HepG2 (cell line): ENCODE data around the gene AP5Z1. TPM values are rescaled to one million over a fixed set of nuclear protein-coding genes. Genes with fewer than 3 reads are reported as not detected.
"Not testable (repeated sequence)": the region's sequence is repeated elsewhere in the genome, so short reads cannot be mapped to it uniquely, and the experiment has no call there.

Source experiments
- ATAC-seq: fragments of 200-7000 bp; cut with Tn5 transposase; 3 replicates; pipeline ENCODE4 v1.9.1; 2020; ENCODE audit warnings: mild to moderate bottlenecking, moderate library complexity
- BruUV-seq: library from RNA; stranded (reverse); fragments of 400-500 nt; replicated peaks from 2 replicates; lab custom pipeline; 2021; lab: Mats Ljungman, UMichigan
- CTCF ChIA-PET: fragments of 300-600 bp; formaldehyde crosslinking; extraction: SDS; loops from one replicate; lab custom pipeline; 2021; ENCODE audit warnings: low total read pairs, inconsistent platforms, low intra/inter-chr PET ratio; lab: Yijun Ruan, JAX
- POLR2A ChIA-PET: fragments of 350-600 bp; sonication (Branson Sonifier 250); formaldehyde crosslinking; loops from one replicate; lab custom pipeline; 2020; ENCODE audit warnings: antibody characterized with exemption, inconsistent platforms; lab: Yijun Ruan, JAX
- DNase-seq: peaks from one replicate; pipeline ENCODE4 v3.0.0-alpha.2; 2015; ENCODE audit warnings: low spot score
- FAIRE-seq: peaks from 3 replicates; lab custom pipeline; 2011; peaks lifted over from hg19 to GRCh38; lab: Jason Lieb, UNC
- H2AFZ ChIP-seq: one replicate; pipeline ENCODE4 v1.6.1; 2011; ENCODE audit warnings: low read length, inconsistent platforms
- H3K27ac ChIP-seq: fragments of 300-600 bp; 3 replicates; pipeline ENCODE4 v1.8.0; 2011; ENCODE audit warnings: mixed run types, mild to moderate bottlenecking, mixed read lengths, low read length, inconsistent platforms; ENCODE audit not compliant: insufficient read depth; ENCODE audit errors: extremely low read length
- H3K27me3 ChIP-seq, 2 experiments: fragments of 200-600 bp in 1 of 2; 2 replicates in 1 of 2; 3 replicates in 1 of 2; pipeline versions ENCODE4 v1.6.0 to v1.8.0; 2011; ENCODE audit warnings: low read length in 2 of 2, mild to moderate bottlenecking in 2 of 2, moderate library complexity in 2 of 2, inconsistent platforms in 1 of 2; ENCODE audit not compliant: insufficient read depth in 2 of 2, control insufficient read depth in 1 of 2
- H3K36me3 ChIP-seq, 2 experiments: fragments of 200-600 bp in 1 of 2; replicated peaks in 1 of 2; 2 replicates in 1 of 2; 3 replicates in 1 of 2; pipeline versions ENCODE4 v1.5.1 to v1.8.0; 2011; ENCODE audit warnings: low read length in 2 of 2, inconsistent platforms in 1 of 2; ENCODE audit not compliant: insufficient read depth in 2 of 2, control insufficient read depth in 1 of 2
- H3K4me1 ChIP-seq: 2 replicates; pipeline ENCODE4 v1.5.1; 2012; ENCODE audit warnings: low read length, inconsistent platforms; ENCODE audit not compliant: insufficient read depth
- H3K4me2 ChIP-seq: 2 replicates; pipeline ENCODE4 v1.6.0; 2011; ENCODE audit warnings: low read depth, low read length, inconsistent platforms
- H3K4me3 ChIP-seq, 3 experiments: fragments of 200-600 bp in 1 of 3; sonication (generic), shearing (Covaris generic) in 1 of 3; replicated peaks in 1 of 3; 2 replicates each; pipeline ENCODE4 v1.5.1; 2011 to 2016; ENCODE audit warnings: low read length in 3 of 3, inconsistent platforms in 2 of 3, low read depth in 2 of 3, mild to moderate bottlenecking in 2 of 3, control low read depth in 1 of 3, mixed read lengths in 1 of 3; ENCODE audit not compliant: insufficient read depth in 1 of 3
- H3K79me2 ChIP-seq: one replicate; pipeline ENCODE4 v1.6.1; 2011; ENCODE audit warnings: low read length, inconsistent platforms; ENCODE audit not compliant: insufficient read depth
- H3K9ac ChIP-seq: 2 replicates; pipeline ENCODE4 v1.6.0; 2011; ENCODE audit warnings: mild to moderate bottlenecking, low read depth, low read length, inconsistent platforms; ENCODE audit not compliant: insufficient read depth
- H3K9me3 ChIP-seq: 2 replicates; pipeline ENCODE4 v1.5.1; 2012; ENCODE audit warnings: mild to moderate bottlenecking, low read length
- H4K20me1 ChIP-seq: 2 replicates; pipeline ENCODE4 v1.6.0; 2011; ENCODE audit warnings: inconsistent platforms, mild to moderate bottlenecking, low read length, moderate library complexity; ENCODE audit not compliant: insufficient read depth
- AGO2 ChIP-seq: fragments of 200-400 bp; formaldehyde crosslinking; optimal IDR thresholded peaks from 2 replicates; pipeline ENCODE3; 2017; ENCODE audit warnings: mild to moderate bottlenecking, low read depth, low read length, moderate library complexity
- NFYB ChIP-seq: sonication (generic); formaldehyde crosslinking; IDR thresholded peaks from 2 replicates; pipeline ENCODE4 v1.4.0; 2020; ENCODE audit warnings: missing genetic modification reagents
- WGBS: methylation state at CpG from one replicate; pipeline ENCODE4 v1.1.6; 2017; ENCODE audit warnings: low lambda C conversion rate; 5-methylcytosine and 5-hydroxymethylcytosine counted together
- in situ Hi-C: cut with HindIII; loops from 2 replicates; pipeline ENCODE4 v1.10.0; 2017; ENCODE audit warnings: low pct_unique_long_range_greater_than_20kb; ENCODE audit not compliant: extremely low pct_ligation_motif_present
- intact Hi-C: fragments of 100-400 bp; cut with micrococcal nuclease; formaldehyde crosslinking; loops from one replicate; pipeline ENCODE4 v1.10.0; 2022; ENCODE audit not compliant: unreplicated experiment
- polyA plus RNA-seq, 8 experiments: library from polyadenylated mRNA; depleted of rRNA in 3 of 8; stranded (reverse) in 7 of 8; unstranded in 1 of 8; fragments of >200 nt; fragmentation: Illumina TruSeq in 4 of 8; extraction: Trizol in 4 of 8; gene quantifications; 2 replicates each; pipeline versions ENCODE4 v1.2.1 to v1.2.3, GENCODE V29; 2011 to 2016; ENCODE audit warnings: low read depth in 4 of 8, missing spikeins in 1 of 8, mixed read lengths in 1 of 8; ENCODE audit not compliant: insufficient read depth in 1 of 8
- total RNA-seq, 5 experiments: library from RNA; depleted of rRNA; stranded (reverse); fragments of >200 nt; fragmentation: Illumina TruSeq; extraction: Trizol; gene quantifications; 2 replicates each; pipeline ENCODE4 v1.2.3, GENCODE V29; 2016; ENCODE audit warnings: low read depth in 1 of 5
- TF ChIP-seq, protein P1 (sequence below): sonication (generic); formaldehyde crosslinking; IDR thresholded peaks from 2 replicates; pipeline ENCODE4 v1.4.0; 2020; ENCODE audit warnings: missing genetic modification reagents

AP5Z1 gene
- total and polyA plus RNA-seq, 2 of the 13 experiments (the other 11 are each of a cell fraction or from before 2014, with no cell fraction given): 9.3 to 15.1 TPM

GRCh38 chr7:4793385-4793993 lies 18.1 kb downstream of the AP5Z1 start:
- H3K27ac ChIP-seq, CTCF ChIA-PET, FAIRE-seq, H3K79me2 ChIP-seq, intact Hi-C loops, BruUV-seq, H3K4me3 ChIP-seq, DNase-seq, H3K9me3 ChIP-seq, H3K27me3 ChIP-seq, H4K20me1 ChIP-seq, H2AFZ ChIP-seq, H3K4me2 ChIP-seq: not testable (repeated sequence)
- peaks cover 13% of the 10 kb centered on the region for H3K4me1 ChIP-seq
- peak; percentile 37 for TF ChIP-seq AGO2
- TF ChIP-seq, protein P1, sequence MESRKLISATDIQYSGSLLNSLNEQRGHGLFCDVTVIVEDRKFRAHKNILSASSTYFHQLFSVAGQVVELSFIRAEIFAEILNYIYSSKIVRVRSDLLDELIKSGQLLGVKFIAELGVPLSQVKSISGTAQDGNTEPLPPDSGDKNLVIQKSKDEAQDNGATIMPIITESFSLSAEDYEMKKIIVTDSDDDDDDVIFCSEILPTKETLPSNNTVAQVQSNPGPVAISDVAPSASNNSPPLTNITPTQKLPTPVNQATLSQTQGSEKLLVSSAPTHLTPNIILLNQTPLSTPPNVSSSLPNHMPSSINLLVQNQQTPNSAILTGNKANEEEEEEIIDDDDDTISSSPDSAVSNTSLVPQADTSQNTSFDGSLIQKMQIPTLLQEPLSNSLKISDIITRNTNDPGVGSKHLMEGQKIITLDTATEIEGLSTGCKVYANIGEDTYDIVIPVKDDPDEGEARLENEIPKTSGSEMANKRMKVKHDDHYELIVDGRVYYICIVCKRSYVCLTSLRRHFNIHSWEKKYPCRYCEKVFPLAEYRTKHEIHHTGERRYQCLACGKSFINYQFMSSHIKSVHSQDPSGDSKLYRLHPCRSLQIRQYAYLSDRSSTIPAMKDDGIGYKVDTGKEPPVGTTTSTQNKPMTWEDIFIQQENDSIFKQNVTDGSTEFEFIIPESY (CRISPR knock-in tag): peak; percentile 50
- TF ChIP-seq, all 625 proteins: peak for 2; not testable (repeated sequence) for 623
- in situ Hi-C loops: loop anchor here (10.0 kb wide), 1 partner anchor 291 kb away; no protein-coding TSS in a partner anchor
- WGBS: 99% methylated on average over 10 of the region's 30 CpGs
- not testable (repeated sequence) for H3K36me3 ChIP-seq, H3K9ac ChIP-seq, ATAC-seq
- POLR2A ChIA-PET: interaction anchor here (1.3 to 2.7 kb wide), 2 partner anchors 18 kb away, joined by 5 to 17 read pairs; partner anchors contain the start of gene AP5Z1

DNA sequence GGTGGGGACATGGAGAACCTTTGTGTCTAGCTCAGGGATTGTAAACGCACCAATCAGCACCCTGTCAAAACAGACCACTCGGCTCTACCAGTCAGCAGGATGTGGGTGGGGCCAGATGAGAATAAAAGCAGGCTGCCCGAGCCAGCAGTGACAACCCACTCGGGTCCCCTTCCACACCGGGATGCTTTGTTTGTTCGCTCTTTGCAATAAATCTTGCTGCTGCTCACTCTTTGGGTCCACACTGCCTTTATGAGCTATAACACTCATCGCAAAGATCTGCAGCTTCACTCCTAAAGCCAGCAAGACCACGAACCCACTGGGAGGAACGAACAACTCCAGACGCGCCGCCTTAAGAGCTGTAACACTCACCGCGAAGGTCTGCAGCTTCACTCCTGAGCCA lies 18.7 kb downstream of the AP5Z1 start:
- 77% methylated on average over 14 of the region's 14 CpGs for WGBS
- peak; percentile 6; the same call in 1 of the 2 replicates for TF ChIP-seq NFYB (CRISPR knock-in tag)

More for the DNA sequence above, 18.7 kb downstream of the AP5Z1 start:
- H4K20me1 ChIP-seq, H3K36me3 ChIP-seq, H3K79me2 ChIP-seq, H3K9me3 ChIP-seq, H3K4me2 ChIP-seq, DNase-seq, H3K27me3 ChIP-seq, H3K4me3 ChIP-seq, H3K9ac ChIP-seq, intact Hi-C loops, ATAC-seq, H3K27ac ChIP-seq, FAIRE-seq, BruUV-seq, CTCF ChIA-PET, H2AFZ ChIP-seq: not testable (repeated sequence)
- H3K4me1 ChIP-seq: peaks cover 16% of the 10 kb centered on the region
- in situ Hi-C loops: loop anchor here (10.0 kb wide), 1 partner anchor 291 kb away; no protein-coding TSS in a partner anchor
- POLR2A ChIA-PET: interaction anchor here (1.3 kb wide), 1 partner anchor 19 kb away, joined by 5 read pairs; the partner anchor contains the start of gene AP5Z1
